Endothelial cell of umbilical vein (primary cell): ENCODE measurements around the gene VIPR1. TPM values are rescaled to one million over a fixed set of nuclear protein-coding genes. Genes with fewer than 3 reads are reported as not detected.

Source experiments
- BruUV-seq: library from RNA; stranded (reverse); fragments of 400-500 nt; replicated peaks from 2 replicates; lab custom pipeline; 2021; lab: Mats Ljungman, UMichigan
- CTCF ChIA-PET: fragments of 300-600, 350-600 bp; sonication (Branson Sonifier 250); formaldehyde crosslinking; loops from one replicate; lab custom pipeline; 2021; ENCODE audit warnings: antibody characterized with exemption, inconsistent platforms; lab: Charles Lee
- POLR2A ChIA-PET: fragments of 300-600, 350-600 bp; sonication (Branson Sonifier 250); formaldehyde crosslinking; loops from one replicate; lab custom pipeline; 2021; ENCODE audit warnings: antibody characterized with exemption, inconsistent platforms; lab: Charles Lee
- DNase-seq: peaks from one replicate; pipeline ENCODE4 v3.0.0-alpha.2; 2011; ENCODE audit warnings: low read depth, low spot score
- FAIRE-seq: peaks from 2 replicates; lab custom pipeline; 2011; peaks lifted over from hg19 to GRCh38; lab: Jason Lieb, UNC
- H2AFZ ChIP-seq: 2 replicates; pipeline ENCODE4 v1.6.0; 2012; ENCODE audit warnings: low read depth, low read length, control low read depth, inconsistent platforms
- H3K27ac ChIP-seq: 2 replicates; pipeline ENCODE4 v1.5.1; 2011; ENCODE audit warnings: low read depth, mild to moderate bottlenecking, control low read depth, low read length, moderate library complexity; ENCODE audit not compliant: insufficient read depth
- H3K27me3 ChIP-seq, 2 experiments: 2 replicates each; pipeline versions ENCODE4 v1.6.0 to v1.6.1; 2011; ENCODE audit warnings: low read length in 2 of 2, mixed read lengths in 1 of 2; ENCODE audit not compliant: control insufficient read depth in 2 of 2, insufficient read depth in 2 of 2
- H3K36me3 ChIP-seq, 2 experiments: 2 replicates in 1 of 2; 3 replicates in 1 of 2; pipeline ENCODE4 v1.5.1; 2011; ENCODE audit warnings: low read length in 2 of 2, mild to moderate bottlenecking in 1 of 2, moderate library complexity in 1 of 2; ENCODE audit not compliant: control insufficient read depth in 2 of 2, insufficient read depth in 2 of 2; ENCODE audit errors: extremely low read depth in 1 of 2
- H3K4me1 ChIP-seq: 3 replicates; pipeline ENCODE4 v1.5.1; 2011; ENCODE audit warnings: mild to moderate bottlenecking, low read length; ENCODE audit not compliant: control insufficient read depth, insufficient read depth; ENCODE audit errors: extremely low read depth
- H3K4me2 ChIP-seq: 2 replicates; pipeline ENCODE4 v1.6.1; 2011; ENCODE audit warnings: low read length, control low read depth, mixed read lengths; ENCODE audit not compliant: insufficient read depth
- H3K4me3 ChIP-seq, 3 experiments: fragments of 200-600 bp in 1 of 3; sonication (generic), shearing (Covaris generic) in 1 of 3; replicated peaks in 1 of 3; 2 replicates each; pipeline ENCODE4 v1.5.1; 2011 to 2016; ENCODE audit warnings: control low read depth in 3 of 3, low read length in 3 of 3, mild to moderate bottlenecking in 2 of 3, inconsistent platforms in 1 of 3, low read depth in 1 of 3, moderate library complexity in 1 of 3; ENCODE audit not compliant: insufficient read depth in 1 of 3
- H3K79me2 ChIP-seq: 2 replicates; pipeline ENCODE4 v1.6.0; 2012; ENCODE audit warnings: low read length, inconsistent platforms; ENCODE audit not compliant: control insufficient read depth, insufficient read depth
- H3K9ac ChIP-seq: replicated peaks from 2 replicates; pipeline ENCODE3; 2011; ENCODE audit warnings: low read length, control low read depth; ENCODE audit not compliant: insufficient read depth; ENCODE audit errors: extremely low read depth
- H3K9me1 ChIP-seq: replicated peaks from 3 replicates; pipeline ENCODE4 v1.6.0; 2011; ENCODE audit warnings: mild to moderate bottlenecking, low read length; ENCODE audit not compliant: control insufficient read depth, insufficient read depth; ENCODE audit errors: extremely low read depth
- H3K9me3 ChIP-seq: replicated peaks from 2 replicates; pipeline ENCODE4 v1.5.1; 2012; ENCODE audit warnings: low read length, inconsistent platforms; ENCODE audit not compliant: control insufficient read depth, insufficient read depth
- H4K20me1 ChIP-seq: replicated peaks from 2 replicates; pipeline ENCODE3; 2011; ENCODE audit warnings: mild to moderate bottlenecking, low read length; ENCODE audit not compliant: control insufficient read depth, insufficient read depth; ENCODE audit errors: extremely low read depth
- EZH2 ChIP-seq: IDR thresholded peaks from 2 replicates; pipeline ENCODE4 v1.6.1; 2012; ENCODE audit warnings: borderline replicate concordance, low read depth, mild to moderate bottlenecking, moderate library complexity, low read length, inconsistent platforms; ENCODE audit not compliant: severe bottlenecking
- FOS ChIP-seq: IDR thresholded peaks from 2 replicates; pipeline ENCODE4 v1.6.1; 2011; ENCODE audit warnings: mild to moderate bottlenecking, low read length, moderate library complexity, borderline replicate concordance; ENCODE audit not compliant: insufficient read depth
- GATA2 ChIP-seq: IDR thresholded peaks from 2 replicates; pipeline ENCODE4 v1.7.0; 2011; ENCODE audit warnings: low read depth, mild to moderate bottlenecking, moderate library complexity, mixed read lengths, low read length; ENCODE audit not compliant: insufficient read length, insufficient read depth
- JUN ChIP-seq: IDR thresholded peaks from 2 replicates; pipeline ENCODE4 v1.6.1; 2011; ENCODE audit warnings: borderline replicate concordance, low read depth; ENCODE audit not compliant: insufficient read length, insufficient read depth
- MYC ChIP-seq: IDR thresholded peaks from one replicate; pipeline ENCODE4 v1.6.1; 2011; ENCODE audit warnings: mild to moderate bottlenecking, low read depth, low read length
- POLR2A ChIP-seq: IDR thresholded peaks from 2 replicates; pipeline ENCODE4 v1.6.1; 2012; ENCODE audit warnings: low read depth, mild to moderate bottlenecking, control low read depth, low read length
- POLR2AphosphoS5 ChIP-seq: IDR thresholded peaks from 2 replicates; pipeline ENCODE4 v1.6.1; 2012; ENCODE audit warnings: low read depth, mild to moderate bottlenecking, control low read depth, low read length, moderate library complexity; ENCODE audit not compliant: insufficient read depth
- dilution Hi-C: fragments of 300-500 bp; cut with MboI; formaldehyde crosslinking; loops from one replicate; pipeline ENCODE4 v1.15.0; 2019; ENCODE audit warnings: low sequenced_read_pairs; ENCODE audit not compliant: extremely low pct_ligation_motif_present
- intact Hi-C: fragments of 100-400 bp; cut with micrococcal nuclease; formaldehyde crosslinking; loops from one replicate; pipeline ENCODE4 v1.10.0; 2022
- polyA plus RNA-seq, 4 experiments: library from polyadenylated mRNA; depleted of rRNA in 3 of 4; stranded (reverse) in 3 of 4; unstranded in 1 of 4; fragments of >200 nt; gene quantifications; 2 replicates each; pipeline versions ENCODE4 v1.2.1 to v1.2.3, GENCODE V29; 2011 to 2012; ENCODE audit warnings: missing spikeins in 1 of 4
- total RNA-seq: library from RNA; stranded (reverse); gene quantifications from 2 replicates; pipeline ENCODE4 v1.2.3, GENCODE V29; 2021
- TF ChIP-seq, protein P1 (sequence below), 2 donors: IDR thresholded peaks; 1 replicate in 1 of 2; 2 replicates in 1 of 2; pipeline ENCODE4 v1.5.1; 2011; ENCODE audit warnings: low read length in 2 of 2, mild to moderate bottlenecking in 2 of 2, moderate library complexity in 2 of 2, control low read depth in 1 of 2, inconsistent platforms in 1 of 2, low read depth in 1 of 2; ENCODE audit not compliant: insufficient read depth in 1 of 2; ENCODE audit errors: extremely low read depth in 1 of 2
- TF ChIP-seq, protein P2 (sequence below): IDR thresholded peaks from 2 replicates; pipeline ENCODE4 v1.6.1; 2011; ENCODE audit not compliant: insufficient read depth, insufficient read length

VIPR1 gene
- total and polyA plus RNA-seq, 2 donors (not counting 3 experiments of a cell fraction or from before 2014, with no cell fraction given) = 3.8 to 4.7 TPM

DNA sequence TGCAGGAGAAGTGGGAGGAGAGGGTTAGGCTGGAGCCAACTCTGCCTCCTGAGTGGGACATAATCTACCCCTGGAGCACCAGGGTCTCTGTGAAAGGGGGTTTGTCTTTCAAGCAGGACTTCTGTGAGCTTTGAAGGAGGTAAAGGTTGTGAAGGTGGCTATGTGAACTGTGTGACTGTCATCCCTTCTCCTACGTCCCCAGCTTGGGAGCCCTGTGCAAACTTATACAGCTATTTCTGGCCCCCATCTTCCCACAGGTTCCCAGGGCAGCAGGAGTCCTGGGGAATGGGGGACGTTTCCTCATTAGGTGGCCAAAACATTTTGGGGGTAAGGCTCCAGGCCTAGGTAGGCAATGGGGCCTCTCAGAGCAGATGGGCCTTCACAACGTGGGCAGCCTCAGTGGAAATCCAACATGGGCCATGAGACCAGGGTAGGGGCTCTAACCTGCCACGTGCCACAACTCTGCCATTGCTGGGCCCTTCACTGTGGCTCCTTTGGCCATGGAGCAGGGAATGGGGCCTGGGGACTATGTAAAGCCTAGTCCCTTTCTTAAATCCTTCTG, 3.5 kb downstream of the VIPR1 start:
- Histone ChIP-seq H4K20me1 (no peaks in the 10 kb centered on the region), H3K4me2 (no peak overlapping the region), H3K4me3 (no peak overlapping the region), H3K9ac (no peak overlapping the region), H3K27me3 (peaks cover 10 to 11% of the 10 kb centered on the region in 2 experiments), H3K4me1 (peaks cover 6% of the 10 kb centered on the region), H3K36me3 (no peaks in the 10 kb centered on the region), H3K27ac (no peak overlapping the region), H3K9me3 (no peaks in the 10 kb centered on the region), H3K9me1 (no peaks in the 10 kb centered on the region), H3K79me2 (no peaks in the 10 kb centered on the region), H2AFZ (no peak overlapping the region)
- TF ChIP-seq FOS = no peak
- TF ChIP-seq, protein P1, sequence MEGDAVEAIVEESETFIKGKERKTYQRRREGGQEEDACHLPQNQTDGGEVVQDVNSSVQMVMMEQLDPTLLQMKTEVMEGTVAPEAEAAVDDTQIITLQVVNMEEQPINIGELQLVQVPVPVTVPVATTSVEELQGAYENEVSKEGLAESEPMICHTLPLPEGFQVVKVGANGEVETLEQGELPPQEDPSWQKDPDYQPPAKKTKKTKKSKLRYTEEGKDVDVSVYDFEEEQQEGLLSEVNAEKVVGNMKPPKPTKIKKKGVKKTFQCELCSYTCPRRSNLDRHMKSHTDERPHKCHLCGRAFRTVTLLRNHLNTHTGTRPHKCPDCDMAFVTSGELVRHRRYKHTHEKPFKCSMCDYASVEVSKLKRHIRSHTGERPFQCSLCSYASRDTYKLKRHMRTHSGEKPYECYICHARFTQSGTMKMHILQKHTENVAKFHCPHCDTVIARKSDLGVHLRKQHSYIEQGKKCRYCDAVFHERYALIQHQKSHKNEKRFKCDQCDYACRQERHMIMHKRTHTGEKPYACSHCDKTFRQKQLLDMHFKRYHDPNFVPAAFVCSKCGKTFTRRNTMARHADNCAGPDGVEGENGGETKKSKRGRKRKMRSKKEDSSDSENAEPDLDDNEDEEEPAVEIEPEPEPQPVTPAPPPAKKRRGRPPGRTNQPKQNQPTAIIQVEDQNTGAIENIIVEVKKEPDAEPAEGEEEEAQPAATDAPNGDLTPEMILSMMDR (IDR thresholded peaks at IDR 0.05; ENCODE audit: extremely low read depth in 1 of 2, insufficient read depth in 1 of 2, low read depth in 1 of 2, low read length in 2 of 2) = no peak
- TF ChIP-seq MYC = no peak
- no peak for TF ChIP-seq EZH2
- TF ChIP-seq POLR2AphosphoS5 = no peak
- TF ChIP-seq GATA2 = no peak
- TF ChIP-seq JUN = no peak
- no peak for TF ChIP-seq POLR2A
- TF ChIP-seq, protein P2, sequence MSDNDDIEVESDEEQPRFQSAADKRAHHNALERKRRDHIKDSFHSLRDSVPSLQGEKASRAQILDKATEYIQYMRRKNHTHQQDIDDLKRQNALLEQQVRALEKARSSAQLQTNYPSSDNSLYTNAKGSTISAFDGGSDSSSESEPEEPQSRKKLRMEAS = no peak
- no peak for FAIRE-seq
- BruUV-seq = no TSS peak
- dilution Hi-C loops = no loop called here
- ChIA-PET POLR2A (no interaction called here), CTCF (no interaction called here)
- intact Hi-C loops = no loop called here
- DNase-seq = no peak
